ENCODE data around the gene SCN2A. TPM values are rescaled to one million over a fixed set of nuclear protein-coding genes. Genes with fewer than 3 reads are reported as not detected.
A peak's percentile ranks its signal among the peaks of the same experiment; 100 is the strongest.
"Not testable (repeated sequence)": the region's sequence is repeated elsewhere in the genome, so short reads cannot be mapped to it uniquely, and the experiment has no call there.

The SCN2A gene
- total RNA-seq, 2 experiments from 2014 or later, result not detected

DNA sequence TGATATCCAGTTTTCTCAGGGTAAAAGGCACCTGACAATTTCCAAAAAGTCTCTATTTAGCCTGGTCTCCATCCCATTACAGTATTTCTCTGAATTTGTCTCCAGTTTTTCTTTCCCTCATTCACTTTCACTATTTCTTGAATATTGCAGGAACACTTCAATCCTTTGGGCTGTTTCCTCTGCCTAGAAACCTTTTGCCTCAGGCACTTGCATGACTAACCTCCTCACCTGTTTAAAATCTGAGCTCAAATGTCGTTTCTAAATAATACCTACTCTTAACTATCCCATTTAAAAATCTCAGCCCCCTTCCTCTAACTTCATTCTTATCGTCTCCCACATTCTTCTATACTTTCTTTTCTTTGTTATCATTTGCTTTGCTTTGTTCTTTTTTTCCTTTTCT lies 9.0 kb downstream of the SCN2A start:
- H3K4me1 Mint-ChIP-seq (ENCODE audit: low read depth), result no peaks in the 10 kb centered on the region
- H3K36me3 Mint-ChIP-seq (ENCODE audit: low read depth), result no peaks in the 10 kb centered on the region
- no peak overlapping the region for H3K4me3 Mint-ChIP-seq
- ChIA-PET POLR2A (no interaction called here), CTCF (no interaction called here)
- no peaks in the 10 kb centered on the region for H3K9me3 Mint-ChIP-seq
- no peak for TF ChIP-seq CTCF (IDR thresholded peaks at IDR 0.05)
- ATAC-seq (no peak), DNase-seq (no peak)
- intact Hi-C loops (cut with micrococcal nuclease), result no loop called here
- no peak overlapping the region for H3K27ac Mint-ChIP-seq
- no peaks in the 10 kb centered on the region for H3K27me3 Mint-ChIP-seq

GRCh38 chr2:165251366-165251765 lies 12.2 kb downstream of the SCN2A start:
- ChIA-PET POLR2A (no interaction called here), CTCF (interaction anchor here (0.8 kb wide), 1 partner anchor 49 kb away, joined by 3 read pairs; no protein-coding TSS in a partner anchor)
- intact Hi-C loops (cut with micrococcal nuclease), result no loop called here
- DNase-seq, result no peak
- no peak for TF ChIP-seq CTCF (IDR thresholded peaks at IDR 0.05)
- Mint-ChIP-seq H3K4me1 (ENCODE audit: low read depth) (no peaks in the 10 kb centered on the region), H3K27me3 (no peaks in the 10 kb centered on the region), H3K9me3 (no peaks in the 10 kb centered on the region), H3K4me3 (no peak overlapping the region), H3K27ac (no peak overlapping the region), H3K36me3 (ENCODE audit: low read depth) (no peaks in the 10 kb centered on the region)
- ATAC-seq, result no peak

DNA sequence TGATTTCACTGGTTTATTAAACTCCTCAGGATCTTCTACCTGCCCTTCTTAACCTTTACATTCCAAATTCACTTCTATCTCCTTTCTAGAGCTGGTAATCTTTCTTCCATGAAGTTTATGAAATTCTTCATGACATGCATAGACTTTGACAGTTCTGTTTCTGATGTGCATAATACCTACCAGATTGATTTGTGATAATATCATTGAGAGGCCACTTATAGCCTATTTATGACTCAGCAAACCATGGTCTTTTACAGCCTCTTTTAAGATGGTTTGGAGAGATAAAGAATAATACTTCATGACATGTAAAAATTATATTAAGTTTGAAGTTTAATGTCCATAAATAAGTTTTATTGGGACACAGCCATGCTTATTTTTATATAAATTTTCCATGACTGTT lies 14.0 kb downstream of the SCN2A start:
- intact Hi-C loops (cut with micrococcal nuclease), result no loop called here
- Mint-ChIP-seq H3K36me3 (ENCODE audit: low read depth) (no peaks in the 10 kb centered on the region), H3K27me3 (no peaks in the 10 kb centered on the region), H3K4me1 (ENCODE audit: low read depth) (no peaks in the 10 kb centered on the region), H3K9me3 (no peaks in the 10 kb centered on the region), H3K27ac (no peak overlapping the region), H3K4me3 (no peak overlapping the region)
- ChIA-PET POLR2A (no interaction called here), CTCF (no interaction called here)
- TF ChIP-seq CTCF (IDR thresholded peaks at IDR 0.05), result no peak
- DNase-seq, result no peak
- ATAC-seq, result no peak

DNA sequence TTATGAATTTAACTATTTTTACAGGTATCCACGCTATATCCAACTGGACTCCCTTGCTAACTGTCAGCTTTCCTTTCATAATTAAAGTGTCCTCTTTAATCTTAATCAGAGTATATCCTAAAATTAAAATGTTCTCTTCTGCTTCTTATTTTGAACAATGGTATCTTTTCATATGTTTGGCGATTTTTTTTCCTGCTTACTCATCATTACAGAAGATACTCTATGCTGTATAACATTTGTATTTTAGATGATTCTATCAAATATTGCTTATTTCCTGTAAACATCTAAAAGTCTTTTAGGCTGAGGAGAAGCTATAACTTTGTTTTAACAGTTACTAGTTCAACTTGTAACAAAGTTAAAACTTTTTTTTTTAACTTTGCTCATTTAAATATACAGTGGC lies 17.4 kb downstream of the SCN2A start:
- Mint-ChIP-seq H3K4me1 (ENCODE audit: low read depth) (no peaks in the 10 kb centered on the region), H3K36me3 (ENCODE audit: low read depth) (no peaks in the 10 kb centered on the region), H3K4me3 (no peak overlapping the region), H3K27ac (no peak overlapping the region), H3K27me3 (no peaks in the 10 kb centered on the region), H3K9me3 (no peaks in the 10 kb centered on the region)
- CTCF ChIA-PET, result interaction anchor here (1.2 kb wide), 1 partner anchor 17 kb away, joined by 3 read pairs; the partner anchor contains the start of gene SCN2A
- no peak for ATAC-seq
- POLR2A ChIA-PET, result no interaction called here
- intact Hi-C loops (cut with micrococcal nuclease), result no loop called here
- no peak for TF ChIP-seq CTCF (IDR thresholded peaks at IDR 0.05)
- no peak for DNase-seq

DNA sequence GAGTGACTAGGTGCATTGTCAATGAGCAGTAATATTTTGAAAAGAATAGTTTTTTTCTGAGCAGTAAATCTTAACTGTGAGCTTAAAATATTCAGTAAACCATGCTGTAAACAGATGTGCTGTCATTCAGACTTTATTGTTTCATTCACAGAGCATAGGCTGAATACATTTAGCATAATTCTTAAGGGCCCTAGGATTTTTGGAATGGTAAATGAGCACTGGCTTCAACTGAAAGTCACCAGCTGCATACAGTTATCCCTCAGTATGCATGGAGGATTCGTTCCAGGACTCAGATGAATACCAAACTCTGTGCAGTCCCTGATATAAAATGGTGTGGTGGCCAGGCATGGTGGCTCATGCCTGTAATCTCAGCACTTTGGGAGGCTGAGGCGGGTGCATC lies 21.1 kb downstream of the SCN2A start:
- DNase-seq; H3K9me3 Mint-ChIP-seq; intact Hi-C loops (cut with micrococcal nuclease); H3K4me1 Mint-ChIP-seq (ENCODE audit: low read depth); ATAC-seq; H3K27me3 Mint-ChIP-seq; H3K27ac Mint-ChIP-seq; H3K4me3 Mint-ChIP-seq; CTCF ChIA-PET; POLR2A ChIA-PET; H3K36me3 Mint-ChIP-seq (ENCODE audit: low read depth): not testable (repeated sequence)

DNA sequence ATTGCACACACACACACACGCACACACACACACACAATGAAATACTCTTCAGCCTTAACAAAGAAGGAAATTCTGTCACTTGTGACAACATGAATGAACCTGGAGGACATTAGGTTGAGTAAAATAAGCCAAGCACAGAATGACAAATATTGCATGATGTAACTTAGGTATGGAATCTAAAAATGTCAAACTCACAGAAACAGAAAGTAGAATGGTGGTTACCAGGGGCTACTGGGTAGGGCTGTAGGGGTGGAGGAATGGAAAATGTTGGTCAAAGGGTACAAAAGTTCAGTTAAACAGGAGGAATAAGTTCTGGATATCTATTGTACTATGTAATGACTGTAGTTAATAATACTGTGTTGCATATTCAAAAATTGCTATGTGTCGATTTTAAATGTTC lies 29.5 kb downstream of the SCN2A start:
- CTCF ChIA-PET, result no interaction called here
- intact Hi-C loops (cut with micrococcal nuclease), result no loop called here
- no peaks in the 10 kb centered on the region for H3K27me3 Mint-ChIP-seq
- no peaks in the 10 kb centered on the region for H3K9me3 Mint-ChIP-seq
- H3K4me1 Mint-ChIP-seq (ENCODE audit: low read depth), result peaks cover 21% of the 10 kb centered on the region
- peak overlapping the region; percentile 72 for H3K27ac Mint-ChIP-seq
- H3K4me3 Mint-ChIP-seq, result no peak overlapping the region
- DNase-seq (peak; percentile 54), ATAC-seq (peak; percentile 90)
- H3K36me3 Mint-ChIP-seq (ENCODE audit: low read depth), result no peaks in the 10 kb centered on the region
- POLR2A ChIA-PET, result interaction anchor here (0.6 kb wide), 1 partner anchor 58 kb away, joined by 3 read pairs; no protein-coding TSS in a partner anchor
- no peak for TF ChIP-seq CTCF (IDR thresholded peaks at IDR 0.05)

Data from activated CD8-positive, alpha-beta T cell treated with anti-CD3 and anti-CD28 coated beads for 36 hours (primary cell).